Naive thymus-derived CD8-positive, alpha-beta T cell (primary cell): ENCODE measurements around the gene SUMO4. TPM values are rescaled to one million over a fixed set of nuclear protein-coding genes. Genes with fewer than 3 reads are reported as not detected.

Experiments
- ATAC-seq, 2 donors: fragments of 150-1000 bp; cut with Tn5 transposase in 1 of 2; sonication (Bioruptor Pico), chemical (Tn5 transposase) in 1 of 2; 1 replicate in 1 of 2; 2 replicates in 1 of 2; pipeline ENCODE4 v1.10.0; 2021; ENCODE audit warnings: mild to moderate bottlenecking in 2 of 2, moderate library complexity in 2 of 2
- POLR2A ChIA-PET: fragments of 350-600 bp; sonication (Branson Sonifier 250); formaldehyde crosslinking; loops from one replicate; lab custom pipeline; 2021; ENCODE audit warnings: antibody characterized with exemption; lab: Charles Lee
- DNase-seq, 10 donors: peaks; one replicate each; pipeline versions ENCODE4 v3.0.0 to v3.0.0-alpha.2; 2020 to 2022
- H3K27ac Mint-ChIP-seq, 10 donors: one replicate each; pipeline ENCODE4 v1.8.0; 2020 to 2022; ENCODE audit warnings: mild to moderate bottlenecking in 10 of 10, mixed read lengths in 10 of 10, moderate library complexity in 4 of 10, inconsistent platforms in 1 of 10
- H3K27me3 Mint-ChIP-seq, 5 donors: one replicate each; pipeline ENCODE4 v1.8.0; 2021 to 2022; ENCODE audit warnings: mixed read lengths in 5 of 5
- H3K36me3 Mint-ChIP-seq, 3 donors: one replicate each; pipeline ENCODE4 v1.8.0; 2020 to 2022; ENCODE audit warnings: mixed read lengths in 3 of 3, mild to moderate bottlenecking in 2 of 3, inconsistent platforms in 1 of 3
- H3K4me1 Mint-ChIP-seq, 4 donors: one replicate each; pipeline ENCODE4 v1.8.0; 2021 to 2022; ENCODE audit warnings: mixed read lengths in 4 of 4
- H3K4me3 Mint-ChIP-seq, 10 donors: one replicate each; pipeline ENCODE4 v1.8.0; 2020 to 2022; ENCODE audit warnings: mild to moderate bottlenecking in 10 of 10, mixed read lengths in 10 of 10, moderate library complexity in 6 of 10, inconsistent platforms in 1 of 10
- H3K9me3 Mint-ChIP-seq, 9 donors: one replicate each; pipeline ENCODE4 v1.8.0; 2020 to 2022; ENCODE audit warnings: mixed read lengths in 9 of 9, mild to moderate bottlenecking in 3 of 9, inconsistent platforms in 1 of 9, moderate library complexity in 1 of 9
- polyA plus RNA-seq, 3 donors: library from polyadenylated mRNA; unstranded; fragments of 300-500 nt; fragmentation: Illumina TruSeq; gene quantifications; one replicate each; pipeline ENCODE4 v1.2.3, GENCODE V29; 2021
- total RNA-seq, 8 experiments: library from RNA in 2 of 8; stranded (reverse) in 2 of 8; gene quantifications; one replicate each; pipeline ENCODE4 v1.2.3 and lab custom pipeline; 2021 to 2026

The SUMO4 gene
- total and polyA plus RNA-seq, 5 experiments from 2014 or later = 0.30 to 6.0 (median 0.80) TPM

DNA sequence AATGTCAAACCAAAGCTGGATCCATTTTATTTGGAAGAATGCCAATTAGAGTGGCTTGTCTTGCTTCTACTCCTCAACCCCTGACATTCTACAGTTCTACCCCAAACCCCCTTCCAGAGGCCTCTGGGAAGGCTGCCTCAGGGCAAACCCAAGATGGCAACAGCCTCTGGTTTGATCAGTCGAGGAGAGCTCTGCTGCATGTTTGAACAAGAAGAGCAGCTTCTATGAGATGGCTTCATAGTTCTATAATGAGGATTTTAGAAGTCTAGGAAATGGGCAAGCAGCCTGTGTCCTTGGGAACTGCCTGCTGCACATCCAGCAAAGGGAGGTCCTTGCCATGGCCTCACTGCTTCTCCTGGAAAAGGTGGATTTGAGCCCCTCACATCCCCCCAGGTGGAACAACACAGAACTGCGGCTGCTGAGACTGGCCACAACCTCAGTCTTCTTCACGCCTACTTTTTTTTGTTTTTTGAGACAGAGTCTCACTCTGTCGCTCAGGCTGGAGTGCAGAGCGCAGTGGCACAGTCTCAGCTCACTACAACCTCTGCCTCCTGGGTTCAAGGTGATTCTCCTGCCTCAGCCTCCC, 46.8 kb downstream of the SUMO4 start:
- H3K9me3 Mint-ChIP-seq = no peaks in the 10 kb centered on the region
- no peak for DNase-seq
- POLR2A ChIA-PET = interaction anchor here (0.6 kb wide), 1 partner anchor 19 kb away, joined by 3 read pairs; no protein-coding TSS in a partner anchor
- peaks cover 0 to 14% (median 6%) of the 10 kb centered on the region in 4 donors for H3K4me1 Mint-ChIP-seq
- peaks cover 0 to 7% (median 0%) of the 10 kb centered on the region in 5 donors for H3K27me3 Mint-ChIP-seq
- ATAC-seq = no peak
- no peak overlapping the region for H3K4me3 Mint-ChIP-seq
- peak overlapping the region in 2 of 10 donors; percentile 24 to 43 for H3K27ac Mint-ChIP-seq
- peaks cover 0 to 5% (median 2%) of the 10 kb centered on the region in 3 donors for H3K36me3 Mint-ChIP-seq

DNA sequence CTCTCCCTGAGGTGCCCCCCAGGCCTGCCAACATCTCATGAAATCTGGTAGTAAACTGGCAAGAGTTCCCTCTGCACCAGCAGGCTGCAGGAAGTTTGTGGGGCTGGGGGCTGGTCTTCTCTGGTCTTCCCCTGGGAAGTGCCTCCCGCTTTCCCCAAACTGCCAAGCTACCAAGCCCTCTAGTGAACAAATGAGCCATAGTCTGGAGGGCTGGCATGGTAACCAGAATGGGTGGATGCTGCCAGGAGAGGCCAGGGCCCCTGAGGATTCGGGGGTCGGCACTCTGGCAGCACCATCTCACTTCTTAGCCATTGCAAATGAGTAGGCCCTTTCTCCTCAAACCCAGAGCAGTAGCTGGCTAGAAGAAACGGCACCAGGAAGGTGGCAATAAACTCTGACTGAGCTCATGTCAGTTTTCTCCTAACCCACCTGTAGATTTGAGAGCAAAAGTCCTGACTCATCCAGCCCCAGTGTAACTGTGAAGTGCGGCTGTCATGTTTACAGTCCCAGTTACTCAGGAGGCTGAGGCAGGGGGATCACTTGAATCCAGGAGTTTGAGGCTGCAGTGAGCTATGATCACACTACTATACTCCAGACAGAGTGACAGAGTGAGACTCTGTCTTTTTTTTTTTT, 48.9 kb downstream of the SUMO4 start:
- H3K27ac Mint-ChIP-seq = peak overlapping the region in 2 of 10 donors; percentile 43 to 56
- DNase-seq (no peak), ATAC-seq (no peak)
- H3K4me1 Mint-ChIP-seq = peaks cover 0 to 16% (median 6%) of the 10 kb centered on the region in 4 donors
- H3K36me3 Mint-ChIP-seq = peaks cover 0 to 16% (median 2%) of the 10 kb centered on the region in 3 donors
- peaks cover 0 to 8% (median 0%) of the 10 kb centered on the region in 5 donors for H3K27me3 Mint-ChIP-seq
- no peak overlapping the region for H3K4me3 Mint-ChIP-seq
- H3K9me3 Mint-ChIP-seq = no peaks in the 10 kb centered on the region
- POLR2A ChIA-PET = no interaction called here

DNA sequence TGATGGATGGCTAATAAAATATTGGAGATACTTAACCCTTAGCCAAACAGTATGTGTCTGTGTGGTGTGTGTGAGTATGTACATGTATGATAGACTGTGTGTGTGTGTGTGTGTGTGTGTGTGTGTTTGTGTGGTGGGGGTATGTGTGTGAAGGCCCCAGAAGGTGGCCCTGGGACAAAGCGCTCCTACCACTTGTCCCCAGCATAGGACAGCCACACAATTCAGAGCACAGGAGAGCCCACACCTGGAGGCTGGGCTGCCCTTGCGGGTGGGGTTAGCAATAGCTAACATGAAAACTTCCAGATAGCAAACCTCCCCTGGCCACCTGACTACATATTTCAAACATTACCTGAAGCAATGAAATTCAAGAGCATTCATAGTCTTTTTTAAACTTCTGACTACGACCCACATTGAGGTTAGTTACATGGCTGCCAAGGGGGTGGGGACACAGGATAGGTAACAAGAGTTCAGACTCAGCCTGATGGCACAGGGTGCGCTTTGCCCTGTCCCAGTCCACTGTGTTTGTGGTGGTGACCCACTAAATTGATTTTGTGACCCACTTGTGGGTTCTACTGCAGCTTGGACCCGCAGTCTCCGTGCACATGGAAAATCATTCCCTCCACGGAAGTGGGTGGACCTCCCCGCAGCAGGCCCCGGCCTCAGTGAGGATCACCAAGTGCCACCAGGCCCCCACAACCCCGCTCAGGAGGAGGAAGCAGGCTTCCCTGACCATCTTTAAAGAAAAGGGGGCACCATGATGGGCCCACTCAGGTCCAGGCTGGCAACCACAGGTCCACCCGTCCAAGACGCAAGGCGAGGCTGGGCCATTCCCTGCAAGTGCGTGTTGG, 50.0 kb downstream of the SUMO4 start:
- peaks cover 0 to 8% (median 0%) of the 10 kb centered on the region in 5 donors for H3K27me3 Mint-ChIP-seq
- peaks cover 0 to 18% (median 2%) of the 10 kb centered on the region in 3 donors for H3K36me3 Mint-ChIP-seq
- DNase-seq = no peak

More for the DNA sequence above, 50.0 kb downstream of the SUMO4 start:
- Mint-ChIP-seq H3K4me3 (peak overlapping the region in 9 of 10 donors; percentile 24 to 73 (median 60)), H3K9me3 (no peaks in the 10 kb centered on the region), H3K4me1 (peaks cover 0 to 16% (median 6%) of the 10 kb centered on the region in 4 donors), H3K27ac (peak overlapping the region in 3 of 10 donors; percentile 43 to 60 (median 48))
- ATAC-seq = peak; percentile 2 to 30
- POLR2A ChIA-PET = interaction anchor here (0.8 to 2.0 kb wide), 2 partner anchors 25 to 28 kb away, joined by 3 to 5 read pairs; no protein-coding TSS in a partner anchor

Other genes starting within 250 kb of the SUMO4 start
- gene TAB2, start 82.5 kb upstream of the SUMO4 start, total RNA-seq = 100 to 1,000 TPM; 114 to 117 TPM
- gene TAB2, start 82.5 kb upstream of the SUMO4 start, polyA plus RNA-seq = 10 to 100 TPM in 2 of 3 donors, 1 to 10 TPM in 1; 9.5 to 14.1 (median 12.9) TPM
- gene ZC3H12D, start 84.8 kb downstream of the SUMO4 start, total RNA-seq = 10 to 100 TPM; 61.9 to 63.5 TPM
- gene ZC3H12D, start 84.8 kb downstream of the SUMO4 start, polyA plus RNA-seq = 1 to 10 TPM; 1.1 to 1.7 (median 1.5) TPM
- 10 to 100 TPM; 35.2 to 39.5 TPM for gene PPIL4, start 145.8 kb downstream of the SUMO4 start, total RNA-seq
- 10 to 100 TPM in 2 of 3 donors, 1 to 10 TPM in 1; 7.1 to 11.8 (median 11.8) TPM for gene PPIL4, start 145.8 kb downstream of the SUMO4 start, polyA plus RNA-seq
- gene GINM1, start 166.1 kb downstream of the SUMO4 start, total RNA-seq = 10 to 100 TPM; 20.9 to 24.0 TPM
- gene GINM1, start 166.1 kb downstream of the SUMO4 start, polyA plus RNA-seq = 10 to 100 TPM; 15.9 to 20.7 (median 20.1) TPM
- gene KATNA1, start 248.5 kb downstream of the SUMO4 start, total RNA-seq = 10 to 100 TPM; 16.2 to 16.6 TPM
- 10 to 100 TPM; 17.3 to 24.9 (median 18.9) TPM for gene KATNA1, start 248.5 kb downstream of the SUMO4 start, polyA plus RNA-seq